CD14-positive monocyte (primary cell): ENCODE results near the gene ZBTB43. TPM values are rescaled to one million over a fixed set of nuclear protein-coding genes. Genes with fewer than 3 reads are reported as not detected.

Source experiments
- DNase-seq, 3 donors: peaks; one replicate each; pipeline ENCODE4 v3.0.0-alpha.2; 2011 to 2022
- H2AFZ ChIP-seq: 2 replicates; pipeline ENCODE4 v1.6.0; 2012; ENCODE audit warnings: mild to moderate bottlenecking, low read depth, low read length, inconsistent platforms; ENCODE audit not compliant: insufficient read depth, poor library complexity, severe bottlenecking
- H3K27ac ChIP-seq, 2 donors: 1 replicate in 1 of 2; 2 replicates in 1 of 2; pipeline ENCODE4 v1.5.1; 2012 to 2013; ENCODE audit warnings: low read length in 2 of 2, control low read depth in 1 of 2, inconsistent platforms in 1 of 2, low read depth in 1 of 2, mild to moderate bottlenecking in 1 of 2
- H3K27me3 ChIP-seq, 2 donors: one replicate each; pipeline versions ENCODE4 v1.6.0 to v1.6.1; 2011 to 2013; ENCODE audit warnings: low read length in 2 of 2; ENCODE audit not compliant: control insufficient read depth in 2 of 2, insufficient read depth in 2 of 2
- H3K36me3 ChIP-seq, 2 donors: replicated peaks in 1 of 2; 1 replicate in 1 of 2; 2 replicates in 1 of 2; pipeline versions ENCODE4 v1.5.1 to v1.6.1; 2012 to 2013; ENCODE audit warnings: low read length in 2 of 2, control low read depth in 1 of 2, inconsistent platforms in 1 of 2, mild to moderate bottlenecking in 1 of 2; ENCODE audit not compliant: insufficient read depth in 2 of 2, control insufficient read depth in 1 of 2
- H3K4me1 ChIP-seq, 2 donors: 1 replicate in 1 of 2; 2 replicates in 1 of 2; pipeline versions ENCODE4 v1.5.1 to v1.6.1; 2012 to 2013; ENCODE audit warnings: low read length in 2 of 2, control low read depth in 1 of 2, inconsistent platforms in 1 of 2, mild to moderate bottlenecking in 1 of 2, moderate library complexity in 1 of 2; ENCODE audit not compliant: insufficient read depth in 2 of 2, control insufficient read depth in 1 of 2
- H3K4me2 ChIP-seq: replicated peaks from 2 replicates; pipeline ENCODE3; 2012; ENCODE audit warnings: low read length, moderate library complexity, mild to moderate bottlenecking; ENCODE audit not compliant: poor library complexity, severe bottlenecking; ENCODE audit errors: extremely low read depth
- H3K4me3 ChIP-seq, 3 experiments: fragments of 200-600 bp in 1 of 3; sonication (generic) in 1 of 3; replicated peaks in 1 of 3; 1 replicate in 2 of 3; 2 replicates in 1 of 3; pipeline ENCODE4 v1.5.1; 2011 to 2013; ENCODE audit warnings: low read length in 3 of 3, mild to moderate bottlenecking in 3 of 3, control low read depth in 2 of 3, low read depth in 2 of 3, inconsistent platforms in 1 of 3, moderate library complexity in 1 of 3
- H3K79me2 ChIP-seq: 2 replicates; pipeline ENCODE4 v1.6.0; 2012; ENCODE audit warnings: mild to moderate bottlenecking, control low read depth, inconsistent platforms, low read length, moderate library complexity; ENCODE audit not compliant: insufficient read depth
- H3K9ac ChIP-seq: 2 replicates; pipeline ENCODE4 v1.6.0; 2017; ENCODE audit warnings: low read length, mild to moderate bottlenecking; ENCODE audit not compliant: insufficient read depth, poor library complexity, severe bottlenecking
- H3K9me3 ChIP-seq, 2 donors: replicated peaks in 1 of 2; 1 replicate in 1 of 2; 2 replicates in 1 of 2; pipeline versions ENCODE4 v1.5.1 to v1.6.1; 2012 to 2013; ENCODE audit warnings: low read length in 2 of 2, control low read depth in 1 of 2; ENCODE audit not compliant: control insufficient read depth in 1 of 2, insufficient read depth in 1 of 2
- H4K20me1 ChIP-seq: 2 replicates; pipeline ENCODE4 v1.6.0; 2012; ENCODE audit warnings: mild to moderate bottlenecking, low read length, control low read depth, moderate library complexity; ENCODE audit not compliant: insufficient read depth
- H3K27ac Mint-ChIP-seq, 7 donors: one replicate each; pipeline ENCODE4 v1.8.0; 2020; ENCODE audit warnings: mild to moderate bottlenecking in 7 of 7, mixed read lengths in 7 of 7, moderate library complexity in 6 of 7, inconsistent platforms in 2 of 7
- H3K27me3 Mint-ChIP-seq, 3 donors: one replicate each; pipeline ENCODE4 v1.8.0; 2021 to 2022; ENCODE audit warnings: low read depth in 3 of 3, mild to moderate bottlenecking in 3 of 3, mixed read lengths in 3 of 3, moderate library complexity in 3 of 3, inconsistent platforms in 1 of 3
- H3K36me3 Mint-ChIP-seq, 2 donors: one replicate each; pipeline ENCODE4 v1.8.0; 2020; ENCODE audit warnings: mixed read lengths in 2 of 2, inconsistent platforms in 1 of 2, mild to moderate bottlenecking in 1 of 2
- H3K4me1 Mint-ChIP-seq: one replicate; pipeline ENCODE4 v1.8.0; 2020; ENCODE audit warnings: mild to moderate bottlenecking, mixed read lengths
- H3K4me3 Mint-ChIP-seq, 2 donors: one replicate each; pipeline ENCODE4 v1.8.0; 2020; ENCODE audit warnings: mild to moderate bottlenecking in 2 of 2, mixed read lengths in 2 of 2, moderate library complexity in 1 of 2
- H3K9me3 Mint-ChIP-seq, 7 donors: one replicate each; pipeline ENCODE4 v1.8.0; 2020 to 2022; ENCODE audit warnings: mixed read lengths in 7 of 7, mild to moderate bottlenecking in 6 of 7, moderate library complexity in 6 of 7, inconsistent platforms in 2 of 7
- CTCF ChIP-seq: fragments of 200-600 bp; IDR thresholded peaks from one replicate; pipeline ENCODE4 v1.8.0; 2022; ENCODE audit warnings: antibody characterized with exemption, mild to moderate bottlenecking
- WGBS: methylation state at CpG from one replicate; pipeline ENCODE4 v1.1.5; 2013; ENCODE audit warnings: missing lambda C conversion rate; ENCODE audit not compliant: insufficient coverage; 5-methylcytosine and 5-hydroxymethylcytosine counted together
- intact Hi-C, 2 donors: fragments of 100-400 bp; cut with micrococcal nuclease; formaldehyde crosslinking; loops; one replicate each; pipeline versions ENCODE4 v1.15.0 to v1.15.1; 2023
- polyA plus RNA-seq, 3 donors: library from polyadenylated mRNA; depleted of rRNA in 1 of 3; unstranded in 2 of 3; stranded (reverse) in 1 of 3; fragments of 300-500 nt in 2 of 3; fragments of >200 nt in 1 of 3; fragmentation: Illumina TruSeq in 2 of 3; gene quantifications; 1 replicate in 2 of 3; 2 replicates in 1 of 3; pipeline ENCODE4 v1.2.3, GENCODE V29; 2012 to 2021

The ZBTB43 gene
- polyA plus RNA-seq, 3 donors, result 6.1 to 15.9 (median 6.8) TPM

- peak overlapping the region in 2 of 7 donors; percentile 42 to 60 for H3K27ac Mint-ChIP-seq
- no peaks in the 10 kb centered on the region for H3K9me3 Mint-ChIP-seq
- DNase-seq, result no peak
- peaks cover 46% of the 10 kb centered on the region for H4K20me1 ChIP-seq
- WGBS, result 67% methylated on average over 7 of the region's 7 CpGs
- peaks cover 21% of the 10 kb centered on the region for H3K79me2 ChIP-seq
- H2AFZ ChIP-seq, result no peak overlapping the region
- peaks cover 0 to under 1% of the 10 kb centered on the region in 2 donors for H3K4me1 ChIP-seq
- H3K9ac ChIP-seq, result no peak overlapping the region
- H3K27me3 ChIP-seq, result no peaks in the 10 kb centered on the region
- H3K4me2 ChIP-seq, result no peak overlapping the region
- H3K4me3 Mint-ChIP-seq, result no peak overlapping the region
- peaks cover 46 to 57% of the 10 kb centered on the region in 2 donors for H3K36me3 Mint-ChIP-seq
- H3K9me3 ChIP-seq, result no peaks in the 10 kb centered on the region
- H3K27ac ChIP-seq, result no peak overlapping the region
- H3K4me1 Mint-ChIP-seq, result peaks cover 7% of the 10 kb centered on the region
- intact Hi-C loops, result no loop called here
- H3K27me3 Mint-ChIP-seq, result peaks cover 0 to 2% (median 0%) of the 10 kb centered on the region in 3 donors
- TF ChIP-seq CTCF, result no peak
- H3K36me3 ChIP-seq, result peaks cover 33 to 64% of the 10 kb centered on the region in 2 donors
- H3K4me3 ChIP-seq, result no peak overlapping the region
These were observed 33.4 kb downstream of the ZBTB43 start for GRCh38 chr9:126838055-126838811.

- WGBS, result 90% methylated on average over 11 of the region's 12 CpGs
- Histone ChIP-seq H3K36me3 (peaks cover 27 to 57% of the 10 kb centered on the region in 2 donors), H3K79me2 (peaks cover 18% of the 10 kb centered on the region), H3K4me2 (no peak overlapping the region), H3K4me1 (peaks cover 0 to 3% of the 10 kb centered on the region in 2 donors), H3K27ac (no peak overlapping the region), H3K27me3 (no peaks in the 10 kb centered on the region), H2AFZ (no peak overlapping the region), H4K20me1 (peaks cover 46% of the 10 kb centered on the region), H3K9me3 (no peaks in the 10 kb centered on the region), H3K4me3 (no peak overlapping the region), H3K9ac (no peak overlapping the region)
- TF ChIP-seq CTCF, result no peak
- Mint-ChIP-seq H3K9me3 (no peaks in the 10 kb centered on the region), H3K4me1 (peaks cover 13% of the 10 kb centered on the region), H3K27ac (peak overlapping the region in 2 of 7 donors; percentile 60 to 70), H3K27me3 (peaks cover 0 to 3% (median 2%) of the 10 kb centered on the region in 3 donors), H3K36me3 (peaks cover 40 to 50% of the 10 kb centered on the region in 2 donors), H3K4me3 (no peak overlapping the region)
- intact Hi-C loops, result no loop called here
- DNase-seq, result no peak
These were observed 34.1 kb downstream of the ZBTB43 start for GRCh38 chr9:126838895-126839294.
